DND-41 (cell line): ENCODE data around the gene MLYCD.

ENCODE experiments used
- ATAC-seq: fragments of 200-7000 bp; cut with Tn5 transposase; 3 replicates; pipeline ENCODE4 v1.9.1; 2021; ENCODE audit warnings: low read depth; ENCODE audit not compliant: insufficient read depth
- DNase-seq: peaks from one replicate; pipeline ENCODE4 v3.0.0-alpha.2; 2020
- H2AFZ ChIP-seq: 2 replicates; pipeline ENCODE4 v1.6.0; 2012; ENCODE audit warnings: low read depth, low read length
- H3K27ac ChIP-seq: 2 replicates; pipeline ENCODE4 v1.5.1; 2012; ENCODE audit warnings: low read length, inconsistent platforms
- H3K27me3 ChIP-seq: fragments of 200-600 bp; sonication (generic); 2 replicates; pipeline ENCODE4 v1.6.0; 2012; ENCODE audit warnings: low read length, mild to moderate bottlenecking, inconsistent platforms; ENCODE audit not compliant: insufficient read depth, poor library complexity
- H3K36me3 ChIP-seq: 2 replicates; pipeline ENCODE4 v1.5.1; 2012; ENCODE audit warnings: low read length, inconsistent platforms; ENCODE audit not compliant: insufficient read depth
- H3K4me1 ChIP-seq: 2 replicates; pipeline ENCODE4 v1.5.1; 2012; ENCODE audit warnings: mild to moderate bottlenecking, low read length; ENCODE audit not compliant: insufficient read depth
- H3K4me2 ChIP-seq: 2 replicates; pipeline ENCODE4 v1.6.0; 2012; ENCODE audit warnings: mild to moderate bottlenecking, moderate library complexity, low read length, inconsistent platforms; ENCODE audit not compliant: insufficient read depth
- H3K4me3 ChIP-seq, 2 experiments: fragments of 200-600 bp in 1 of 2; shearing (Covaris generic) in 1 of 2; 2 replicates each; pipeline ENCODE4 v1.5.1; 2012 to 2016; ENCODE audit warnings: inconsistent platforms in 2 of 2, low read length in 2 of 2, mild to moderate bottlenecking in 2 of 2, low read depth in 1 of 2, moderate library complexity in 1 of 2
- H3K79me2 ChIP-seq: 2 replicates; pipeline ENCODE4 v1.6.0; 2012; ENCODE audit warnings: low read length, inconsistent platforms; ENCODE audit not compliant: insufficient read depth
- H3K9ac ChIP-seq: 2 replicates; pipeline ENCODE4 v1.6.0; 2012; ENCODE audit warnings: low read depth, mild to moderate bottlenecking, inconsistent platforms, low read length, moderate library complexity
- H3K9me3 ChIP-seq: 2 replicates; pipeline ENCODE4 v1.5.1; 2012; ENCODE audit warnings: low read length, moderate library complexity, mild to moderate bottlenecking, inconsistent platforms; ENCODE audit not compliant: insufficient read depth, severe bottlenecking
- H4K20me1 ChIP-seq: 2 replicates; pipeline ENCODE4 v1.6.0; 2012; ENCODE audit warnings: low read length; ENCODE audit not compliant: insufficient read depth
- EZH2 ChIP-seq: IDR thresholded peaks from 3 replicates; pipeline ENCODE4 v1.6.1; 2012; ENCODE audit warnings: borderline replicate concordance, low read depth, mild to moderate bottlenecking, moderate library complexity, low read length, inconsistent platforms; ENCODE audit not compliant: severe bottlenecking
- TF ChIP-seq, protein P1 (sequence below): IDR thresholded peaks from 2 replicates; pipeline ENCODE4 v1.5.1; 2012; ENCODE audit warnings: borderline replicate concordance, low read length, moderate library complexity, mild to moderate bottlenecking; ENCODE audit not compliant: poor library complexity, severe bottlenecking; ENCODE audit errors: extremely low read depth

MLYCD gene

DNA sequence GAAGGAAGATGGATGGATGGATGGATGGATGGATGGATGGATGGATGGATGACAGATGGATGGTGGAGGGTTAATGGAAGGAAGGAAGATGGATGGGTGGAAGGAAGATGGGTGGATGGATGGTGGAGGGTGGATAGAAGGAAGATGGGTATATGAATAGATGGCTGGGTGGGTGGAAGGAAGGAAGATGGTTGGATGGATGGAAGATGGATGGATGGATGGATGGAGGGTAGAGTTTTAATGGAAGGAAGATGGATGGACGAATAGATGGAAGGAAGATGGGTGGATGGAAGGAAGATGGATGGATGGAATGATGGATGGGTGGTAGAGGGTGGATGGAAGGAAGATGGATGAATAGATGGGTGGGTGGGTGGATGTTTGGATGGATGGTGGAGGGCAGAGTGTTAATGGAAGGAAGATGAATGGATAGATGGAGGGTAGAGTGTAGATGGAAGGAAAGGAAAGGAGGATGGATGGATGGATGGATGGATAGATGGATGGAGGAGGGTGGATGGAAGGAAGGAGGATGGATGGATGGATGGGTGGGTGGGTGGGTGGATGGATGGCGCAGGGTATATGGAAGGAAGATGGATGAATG lies 22.1 kb downstream of the MLYCD start:
- H3K9me3 ChIP-seq, result no peaks in the 10 kb centered on the region
- H2AFZ ChIP-seq, result no peak overlapping the region
- no peak overlapping the region for H3K4me2 ChIP-seq
- H3K27me3 ChIP-seq, result no peaks in the 10 kb centered on the region
- no peak for ATAC-seq
- DNase-seq, result no peak
- H3K4me3 ChIP-seq, result no peak overlapping the region
- TF ChIP-seq, protein P1, sequence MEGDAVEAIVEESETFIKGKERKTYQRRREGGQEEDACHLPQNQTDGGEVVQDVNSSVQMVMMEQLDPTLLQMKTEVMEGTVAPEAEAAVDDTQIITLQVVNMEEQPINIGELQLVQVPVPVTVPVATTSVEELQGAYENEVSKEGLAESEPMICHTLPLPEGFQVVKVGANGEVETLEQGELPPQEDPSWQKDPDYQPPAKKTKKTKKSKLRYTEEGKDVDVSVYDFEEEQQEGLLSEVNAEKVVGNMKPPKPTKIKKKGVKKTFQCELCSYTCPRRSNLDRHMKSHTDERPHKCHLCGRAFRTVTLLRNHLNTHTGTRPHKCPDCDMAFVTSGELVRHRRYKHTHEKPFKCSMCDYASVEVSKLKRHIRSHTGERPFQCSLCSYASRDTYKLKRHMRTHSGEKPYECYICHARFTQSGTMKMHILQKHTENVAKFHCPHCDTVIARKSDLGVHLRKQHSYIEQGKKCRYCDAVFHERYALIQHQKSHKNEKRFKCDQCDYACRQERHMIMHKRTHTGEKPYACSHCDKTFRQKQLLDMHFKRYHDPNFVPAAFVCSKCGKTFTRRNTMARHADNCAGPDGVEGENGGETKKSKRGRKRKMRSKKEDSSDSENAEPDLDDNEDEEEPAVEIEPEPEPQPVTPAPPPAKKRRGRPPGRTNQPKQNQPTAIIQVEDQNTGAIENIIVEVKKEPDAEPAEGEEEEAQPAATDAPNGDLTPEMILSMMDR, result no peak
- TF ChIP-seq EZH2, result no peak
- no peak overlapping the region for H3K27ac ChIP-seq
- peaks cover 34% of the 10 kb centered on the region for H3K36me3 ChIP-seq
- no peaks in the 10 kb centered on the region for H3K4me1 ChIP-seq
- H3K9ac ChIP-seq, result no peak overlapping the region
- no peaks in the 10 kb centered on the region for H3K79me2 ChIP-seq
- H4K20me1 ChIP-seq, result peaks cover 3% of the 10 kb centered on the region; the same call in 1 of the 2 replicates

DNA sequence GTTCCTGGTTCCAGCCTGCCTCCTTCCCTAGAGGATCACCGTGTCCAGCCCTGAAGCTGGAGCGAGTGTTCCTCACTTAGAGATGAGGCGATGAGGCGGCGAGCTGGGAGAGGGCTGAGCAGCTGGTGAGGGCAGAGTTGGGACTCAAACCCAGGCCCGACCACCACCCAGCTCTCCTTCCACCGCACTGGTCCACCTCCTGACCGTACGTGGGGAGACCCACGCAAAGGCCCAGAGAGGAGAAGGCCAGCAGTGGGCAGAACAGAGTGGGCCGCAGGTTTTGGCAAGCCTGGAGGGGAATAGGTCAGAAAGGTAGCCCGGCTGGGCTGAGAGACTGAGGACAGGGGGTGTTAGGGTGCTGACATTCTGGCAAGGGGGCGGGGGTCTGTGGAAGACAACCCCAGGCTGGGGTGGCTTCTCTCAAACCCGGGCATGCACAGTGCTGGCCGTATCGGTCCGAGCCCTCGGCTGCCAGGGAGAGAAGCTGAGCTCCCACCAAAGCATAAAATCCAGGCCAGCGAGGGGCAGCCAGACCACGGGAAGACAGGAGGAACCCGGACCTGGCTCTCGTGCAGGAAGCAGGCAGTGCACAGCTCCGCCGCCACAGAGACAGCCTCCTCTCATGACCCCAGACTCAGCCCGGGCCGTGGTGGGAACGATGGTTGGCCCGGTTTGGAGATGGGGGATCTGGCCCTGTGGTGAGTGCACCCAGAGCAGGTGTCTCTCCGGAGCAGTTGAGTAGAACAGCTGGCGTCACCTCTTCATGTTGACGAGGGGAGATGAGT lies 24.9 kb downstream of the MLYCD start:
- no peak for DNase-seq
- H3K79me2 ChIP-seq, result no peaks in the 10 kb centered on the region
- H3K9ac ChIP-seq, result no peak overlapping the region
- no peaks in the 10 kb centered on the region for H3K4me1 ChIP-seq
- H3K27ac ChIP-seq, result no peak overlapping the region
- H4K20me1 ChIP-seq, result peaks cover 3% of the 10 kb centered on the region; the same call in 1 of the 2 replicates
- H3K4me3 ChIP-seq, result no peak overlapping the region
- H3K27me3 ChIP-seq, result no peaks in the 10 kb centered on the region
- peaks cover 14% of the 10 kb centered on the region for H3K36me3 ChIP-seq
- H2AFZ ChIP-seq, result no peak overlapping the region
- no peak for ATAC-seq
- no peaks in the 10 kb centered on the region for H3K9me3 ChIP-seq
- TF ChIP-seq, protein P1, result no peak
- no peak for TF ChIP-seq EZH2
- H3K4me2 ChIP-seq, result no peak overlapping the region

DNA sequence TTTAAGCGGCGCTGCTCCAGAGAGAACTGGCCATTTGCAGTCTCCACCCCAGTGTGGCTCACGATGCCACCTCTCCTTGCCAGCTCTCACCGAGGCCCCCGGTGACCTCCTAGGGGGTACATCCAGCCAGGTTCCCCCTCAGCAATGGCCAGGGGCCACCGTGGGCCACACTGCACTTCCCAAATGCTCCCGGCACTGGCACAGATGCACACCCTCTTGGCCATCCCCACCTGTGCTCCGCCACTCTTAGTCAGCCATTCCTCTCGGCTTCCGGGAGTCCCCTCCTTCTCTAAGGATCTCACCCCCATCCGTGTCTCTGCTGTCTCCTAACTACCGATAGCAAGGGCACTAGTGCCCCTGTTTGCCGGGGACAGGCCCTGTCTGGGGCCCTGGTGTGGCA lies 25.8 kb downstream of the MLYCD start:
- DNase-seq (no peak), ATAC-seq (no peak)
- no peaks in the 10 kb centered on the region for H3K4me1 ChIP-seq
- H3K36me3 ChIP-seq, result peaks cover 4% of the 10 kb centered on the region
- TF ChIP-seq, protein P1, result no peak
- TF ChIP-seq EZH2, result no peak
- no peaks in the 10 kb centered on the region for H3K79me2 ChIP-seq
- H3K9me3 ChIP-seq, result no peaks in the 10 kb centered on the region
- H4K20me1 ChIP-seq, result no peaks in the 10 kb centered on the region; the same call in 1 of the 2 replicates
- no peak overlapping the region for H3K4me3 ChIP-seq
- no peak overlapping the region for H3K9ac ChIP-seq
- no peak overlapping the region for H2AFZ ChIP-seq
- H3K27me3 ChIP-seq, result no peaks in the 10 kb centered on the region
- H3K27ac ChIP-seq, result no peak overlapping the region
- no peak overlapping the region for H3K4me2 ChIP-seq
